HCT116 (cell line): ENCODE measurements around the gene H19. TPM values are rescaled to one million over a fixed set of nuclear protein-coding genes. Genes with fewer than 3 reads are reported as not detected.

ENCODE experiments used
- ATAC-seq: fragments of 200-7000 bp; cut with Tn5 transposase; 2 replicates; pipeline ENCODE4 v1.9.1; 2020; ENCODE audit warnings: mild to moderate bottlenecking, moderate library complexity
- BruUV-seq: library from RNA; stranded (reverse); fragments of 400-500 nt; replicated peaks from 2 replicates; lab custom pipeline; 2021; lab: Mats Ljungman, UMichigan
- CTCF ChIA-PET: fragments of 300-600 bp; sonication (Branson Sonifier 250); formaldehyde crosslinking; loops from one replicate; lab custom pipeline; 2021; ENCODE audit warnings: antibody characterized with exemption; lab: Charles Lee
- POLR2A ChIA-PET: fragments of 300-600, 350-600 bp; sonication (Branson Sonifier 250); formaldehyde crosslinking; loops from one replicate; lab custom pipeline; 2021; ENCODE audit warnings: antibody characterized with exemption; lab: Charles Lee
- RAD21 ChIA-PET, 2 experiments: fragments of 300-600 bp; sonication (Branson Sonifier 250); formaldehyde crosslinking; loops; one replicate each; lab custom pipeline; 2023; ENCODE audit warnings: low total read pairs in 2 of 2; ENCODE audit not compliant: uncharacterized antibody in 2 of 2, unreplicated experiment in 2 of 2, low non-redundant PET in 1 of 2; lab: Charles Lee
- DNase-seq: peaks from one replicate; pipeline ENCODE4 v3.0.0-alpha.2; 2010; ENCODE audit warnings: low read depth, low spot score
- H2AFZ ChIP-seq: fragments of 200-600 bp; shearing (Covaris generic), sonication (generic); 2 replicates; pipeline ENCODE4 v1.6.1; 2017; ENCODE audit warnings: low read depth, mixed run types, mixed read lengths, antibody characterized with exemption, low read length; ENCODE audit not compliant: poor library complexity, severe bottlenecking
- H3K27ac ChIP-seq: 2 replicates; pipeline ENCODE4 v1.5.1; 2012; ENCODE audit warnings: low read depth, low read length
- H3K27me3 ChIP-seq: fragments of 200-600 bp; sonication (generic); 2 replicates; pipeline ENCODE4 v1.6.1; 2016; ENCODE audit warnings: mixed run types, low read length, mixed read lengths; ENCODE audit not compliant: insufficient read depth
- H3K36me3 ChIP-seq, 2 experiments: fragments of 200-500 bp in 1 of 2; fragments of 200-600 bp in 1 of 2; sonication (Bioruptor generic) in 1 of 2; sonication (generic) in 1 of 2; 2 replicates each; pipeline versions ENCODE4 v1.5.1 to v1.6.1; 2014 to 2016; ENCODE audit warnings: low read length in 2 of 2, inconsistent platforms in 1 of 2, mixed read lengths in 1 of 2, mixed run types in 1 of 2; ENCODE audit not compliant: insufficient read depth in 2 of 2, control insufficient read depth in 1 of 2
- H3K4me1 ChIP-seq, 2 experiments: fragments of 200-600 bp in 1 of 2; sonication (generic) in 1 of 2; 2 replicates each; pipeline versions ENCODE4 v1.5.1 to v1.6.1; 2012 to 2017; ENCODE audit warnings: low read length in 2 of 2, inconsistent platforms in 1 of 2, mild to moderate bottlenecking in 1 of 2, mixed read lengths in 1 of 2, mixed run types in 1 of 2, moderate library complexity in 1 of 2; ENCODE audit not compliant: insufficient read depth in 2 of 2, control insufficient read depth in 1 of 2
- H3K4me2 ChIP-seq: fragments of 200-600 bp; sonication (generic); 2 replicates; pipeline ENCODE4 v1.6.1; 2017; ENCODE audit warnings: mixed run types, low read length, mixed read lengths
- H3K4me3 ChIP-seq, 2 experiments: fragments of 200-600 bp in 1 of 2; sonication (generic) in 1 of 2; replicated peaks in 1 of 2; 2 replicates each; pipeline ENCODE4 v1.5.1; 2011 to 2016; ENCODE audit warnings: low read length in 2 of 2, control low read depth in 1 of 2, low read depth in 1 of 2, mild to moderate bottlenecking in 1 of 2, mixed read lengths in 1 of 2, mixed run types in 1 of 2
- H3K79me2 ChIP-seq: fragments of 200-600 bp; sonication (generic); 2 replicates; pipeline ENCODE4 v1.6.1; 2017; ENCODE audit warnings: mild to moderate bottlenecking, mixed run types, low read length, moderate library complexity, mixed read lengths; ENCODE audit not compliant: insufficient read depth
- H3K9ac ChIP-seq: fragments of 200-600 bp; sonication (generic); 2 replicates; pipeline ENCODE4 v1.6.1; 2016; ENCODE audit warnings: low read length, mixed read lengths
- H3K9me2 ChIP-seq: fragments of 200-600 bp; sonication (generic), shearing (Covaris generic); 2 replicates; pipeline ENCODE4 v1.6.1; 2017; ENCODE audit warnings: mixed run types, mild to moderate bottlenecking, moderate library complexity; ENCODE audit not compliant: insufficient read depth
- H3K9me3 ChIP-seq, 2 experiments: fragments of 200-500 bp in 1 of 2; fragments of 200-600 bp in 1 of 2; sonication (Bioruptor generic) in 1 of 2; sonication (generic) in 1 of 2; 2 replicates each; pipeline ENCODE4 v1.6.1; 2014 to 2017; ENCODE audit warnings: low read length in 2 of 2, mixed read lengths in 2 of 2, inconsistent platforms in 1 of 2, low read depth in 1 of 2, mild to moderate bottlenecking in 1 of 2, mixed run types in 1 of 2, moderate library complexity in 1 of 2; ENCODE audit not compliant: control insufficient read depth in 1 of 2, insufficient read depth in 1 of 2
- H4K20me1 ChIP-seq: fragments of 200-600 bp; sonication (generic), shearing (Covaris generic); 2 replicates; pipeline ENCODE4 v1.6.1; 2017; ENCODE audit warnings: mixed run types, mild to moderate bottlenecking, moderate library complexity; ENCODE audit not compliant: insufficient read depth
- CBX3 ChIP-seq: IDR thresholded peaks from 2 replicates; pipeline ENCODE4 v1.6.1; 2012; ENCODE audit warnings: low read depth
- EZH2 ChIP-seq: fragments of 200-600 bp; sonication (generic); IDR thresholded peaks from 2 replicates; pipeline ENCODE4 v1.6.1; 2017; ENCODE audit warnings: antibody characterized with exemption, mixed run types
- SP1 ChIP-seq: IDR thresholded peaks from 2 replicates; pipeline ENCODE4 v1.6.1; 2012; ENCODE audit warnings: low read depth
- TCF7L2 ChIP-seq: IDR thresholded peaks from 2 replicates; pipeline ENCODE4 v1.7.0; 2011; ENCODE audit warnings: borderline replicate concordance, inconsistent platforms; ENCODE audit not compliant: insufficient read depth, insufficient read length; ENCODE audit errors: extremely low read depth
- ZNF274 ChIP-seq: fragments of 200-500 bp; sonication (Bioruptor generic); IDR thresholded peaks from 2 replicates; pipeline ENCODE4 v1.6.1; 2014; ENCODE audit warnings: mild to moderate bottlenecking, low read depth, low read length, inconsistent platforms
- intact Hi-C: fragments of 100-400 bp; cut with micrococcal nuclease; formaldehyde crosslinking; loops from 2 replicates; pipeline ENCODE4 v1.10.0; 2022
- total RNA-seq: library from RNA; stranded (reverse); gene quantifications from one replicate; pipeline ENCODE4 v1.2.1, GENCODE V29; 2021; ENCODE audit not compliant: unreplicated experiment
- TF ChIP-seq, protein P1 (sequence below): IDR thresholded peaks from 2 replicates; pipeline ENCODE4 v1.6.1; 2011; ENCODE audit warnings: mild to moderate bottlenecking, low read length, moderate library complexity; ENCODE audit not compliant: insufficient replicate concordance; ENCODE audit errors: extremely low read depth

The H19 gene
- total RNA-seq, 1 experiment from 2014 or later = 10.5 TPM

DNA sequence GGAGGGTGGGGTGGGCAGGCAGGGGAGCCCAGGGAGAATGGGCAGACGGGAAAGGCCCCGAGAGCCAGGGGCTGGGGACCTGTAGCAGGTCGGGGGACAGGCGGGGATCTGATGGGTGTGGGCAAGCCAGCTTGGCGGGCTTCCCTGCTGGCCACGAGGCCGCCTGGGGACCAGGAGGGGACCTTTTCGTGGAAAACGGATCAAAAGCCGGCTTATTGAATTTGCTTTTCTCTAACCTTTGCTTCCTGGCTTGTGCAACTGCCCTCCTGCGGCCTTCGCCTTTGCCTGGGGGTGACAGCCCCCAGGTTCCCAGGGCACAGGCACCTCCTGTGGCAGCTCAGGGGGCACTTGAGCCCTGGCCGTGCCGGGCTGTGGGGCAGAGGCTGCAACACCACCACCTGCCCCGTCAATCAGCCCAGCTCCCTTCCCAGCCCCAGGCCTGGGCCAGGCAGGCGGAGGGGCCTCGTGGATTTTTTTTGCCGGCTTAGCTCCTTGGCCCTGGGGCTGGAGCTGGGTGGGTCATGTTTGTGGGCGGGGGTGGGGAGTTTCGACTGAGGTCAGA is 41.6 kb upstream of the H19 start:
- CTCF ChIA-PET = interaction anchor here (8.4 kb wide), 1 partner anchor 112 kb away, joined by 351 read pairs; no protein-coding TSS in a partner anchor
- DNase-seq (no peak), ATAC-seq (no peak)
- Histone ChIP-seq H3K9me3 (no peaks in the 10 kb centered on the region), H3K79me2 (no peaks in the 10 kb centered on the region), H3K9ac (no peak overlapping the region), H3K27me3 (no peaks in the 10 kb centered on the region; the same call in none of the 2 replicates), H3K27ac (no peak overlapping the region), H3K4me3 (no peak overlapping the region), H3K4me2 (no peak overlapping the region), H3K36me3 (no peaks in the 10 kb centered on the region), H2AFZ (no peak overlapping the region), H4K20me1 (no peaks in the 10 kb centered on the region), H3K9me2 (no peaks in the 10 kb centered on the region), H3K4me1 (no peaks in the 10 kb centered on the region)
- RAD21 ChIA-PET = interaction anchor here (0.6 to 5.6 kb wide), 3 partner anchors 9 to 112 kb away, joined by 10 to 55 read pairs (median 54); no protein-coding TSS in a partner anchor
- no TSS peak for BruUV-seq
- TF ChIP-seq, protein P1, sequence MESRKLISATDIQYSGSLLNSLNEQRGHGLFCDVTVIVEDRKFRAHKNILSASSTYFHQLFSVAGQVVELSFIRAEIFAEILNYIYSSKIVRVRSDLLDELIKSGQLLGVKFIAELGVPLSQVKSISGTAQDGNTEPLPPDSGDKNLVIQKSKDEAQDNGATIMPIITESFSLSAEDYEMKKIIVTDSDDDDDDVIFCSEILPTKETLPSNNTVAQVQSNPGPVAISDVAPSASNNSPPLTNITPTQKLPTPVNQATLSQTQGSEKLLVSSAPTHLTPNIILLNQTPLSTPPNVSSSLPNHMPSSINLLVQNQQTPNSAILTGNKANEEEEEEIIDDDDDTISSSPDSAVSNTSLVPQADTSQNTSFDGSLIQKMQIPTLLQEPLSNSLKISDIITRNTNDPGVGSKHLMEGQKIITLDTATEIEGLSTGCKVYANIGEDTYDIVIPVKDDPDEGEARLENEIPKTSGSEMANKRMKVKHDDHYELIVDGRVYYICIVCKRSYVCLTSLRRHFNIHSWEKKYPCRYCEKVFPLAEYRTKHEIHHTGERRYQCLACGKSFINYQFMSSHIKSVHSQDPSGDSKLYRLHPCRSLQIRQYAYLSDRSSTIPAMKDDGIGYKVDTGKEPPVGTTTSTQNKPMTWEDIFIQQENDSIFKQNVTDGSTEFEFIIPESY = no peak
- no peak for TF ChIP-seq SP1
- no peak for TF ChIP-seq TCF7L2
- no peak for TF ChIP-seq EZH2
- no peak for TF ChIP-seq ZNF274
- no peak for TF ChIP-seq CBX3
- intact Hi-C loops = no loop called here
- POLR2A ChIA-PET = interaction anchor here (1.4 kb wide), 1 partner anchor 112 kb away, joined by 4 read pairs; no protein-coding TSS in a partner anchor
